H1 (cell line): ENCODE measurements around the gene BCL2. TPM values are rescaled to one million over a fixed set of nuclear protein-coding genes. Genes with fewer than 3 reads are reported as not detected.

Experiments used
- CTCF ChIA-PET: fragments of 300-600 bp; sonication (Branson Sonifier 250); formaldehyde crosslinking; loops from one replicate; lab custom pipeline; 2021; ENCODE audit not compliant: partially characterized antibody; lab: Charles Lee
- POLR2A ChIA-PET: fragments of 300-600 bp; sonication (Branson Sonifier 250); formaldehyde crosslinking; loops from one replicate; lab custom pipeline; 2021; ENCODE audit warnings: inconsistent platforms; ENCODE audit not compliant: partially characterized antibody; lab: Charles Lee
- DNase-seq, 2 experiments: peaks; one replicate each; pipeline versions ENCODE4 v3.0.0 to v3.0.0-alpha.2; 2010 to 2022; ENCODE audit warnings: low spot score in 2 of 2, low read depth in 1 of 2, mixed read lengths in 1 of 2
- FAIRE-seq: peaks from 2 replicates; lab custom pipeline; 2011; peaks lifted over from hg19 to GRCh38; lab: Jason Lieb, UNC
- H2AFZ ChIP-seq: 2 replicates; pipeline ENCODE4 v1.8.1; 2012; ENCODE audit warnings: low read length, inconsistent platforms
- H2AK5ac ChIP-seq: 2 replicates; pipeline ENCODE4 v1.6.1; 2013; ENCODE audit warnings: low read depth, low read length
- H2BK120ac ChIP-seq: replicated peaks from 2 replicates; pipeline ENCODE3; 2013; ENCODE audit warnings: low read depth, low read length, inconsistent platforms
- H2BK12ac ChIP-seq: 2 replicates; pipeline ENCODE4 v1.6.1; 2013; ENCODE audit warnings: low read depth, low read length
- H2BK15ac ChIP-seq: 2 replicates; pipeline ENCODE4 v1.6.1; 2013; ENCODE audit warnings: low read length
- H2BK20ac ChIP-seq: 2 replicates; pipeline ENCODE4 v1.6.1; 2013; ENCODE audit warnings: low read length
- H2BK5ac ChIP-seq: 2 replicates; pipeline ENCODE4 v1.6.1; 2013; ENCODE audit warnings: low read depth, low read length
- H3K14ac ChIP-seq: 2 replicates; pipeline ENCODE4 v1.6.1; 2013; ENCODE audit warnings: inconsistent platforms; ENCODE audit not compliant: insufficient read length
- H3K18ac ChIP-seq: 2 replicates; pipeline ENCODE4 v1.6.1; 2013; ENCODE audit warnings: low read length; ENCODE audit errors: extremely low read depth
- H3K23ac ChIP-seq: 2 replicates; pipeline ENCODE4 v1.6.1; 2013; ENCODE audit warnings: inconsistent platforms; ENCODE audit not compliant: insufficient read length
- H3K23me2 ChIP-seq: 2 replicates; pipeline ENCODE4 v1.6.1; 2013; ENCODE audit warnings: low read depth, low read length
- H3K27ac ChIP-seq: 2 replicates; pipeline ENCODE4 v1.6.1; 2011; ENCODE audit warnings: low read depth, low read length, inconsistent platforms
- H3K27me3 ChIP-seq, 4 experiments: replicated peaks in 1 of 4; 1 replicate in 1 of 4; 2 replicates in 3 of 4; pipeline versions ENCODE4 v1.6.1 to v1.8.1; 2011 to 2013; ENCODE audit warnings: low read length in 3 of 4, mild to moderate bottlenecking in 3 of 4, inconsistent platforms in 2 of 4, mixed read lengths in 2 of 4, moderate library complexity in 1 of 4; ENCODE audit not compliant: control insufficient read depth in 3 of 4, insufficient read depth in 3 of 4; ENCODE audit errors: extremely low read depth in 1 of 4
- H3K36me3 ChIP-seq, 4 experiments: 2 replicates each; pipeline versions ENCODE4 v1.6.1 to v1.8.1; 2011 to 2013; ENCODE audit warnings: mild to moderate bottlenecking in 4 of 4, low read length in 3 of 4, moderate library complexity in 2 of 4, control low read depth in 1 of 4, inconsistent platforms in 1 of 4; ENCODE audit not compliant: insufficient read depth in 4 of 4, control insufficient read depth in 2 of 4
- H3K4ac ChIP-seq: replicated peaks from 2 replicates; pipeline ENCODE3; 2013; ENCODE audit warnings: low read length, low read depth, mixed read lengths, inconsistent platforms; ENCODE audit not compliant: insufficient read length
- H3K4me1 ChIP-seq, 4 experiments: replicated peaks in 1 of 4; 1 replicate in 1 of 4; 2 replicates in 3 of 4; pipeline versions ENCODE4 v1.6.1 to v1.8.1; 2011 to 2013; ENCODE audit warnings: low read length in 3 of 4, inconsistent platforms in 2 of 4, mixed read lengths in 1 of 4; ENCODE audit not compliant: insufficient read depth in 4 of 4, control insufficient read depth in 3 of 4
- H3K4me2 ChIP-seq, 2 experiments: 2 replicates each; pipeline versions ENCODE4 v1.6.1 to v1.8.1; 2011 to 2013; ENCODE audit warnings: low read depth in 2 of 2, low read length in 2 of 2, control low read depth in 1 of 2, inconsistent platforms in 1 of 2, mild to moderate bottlenecking in 1 of 2; ENCODE audit not compliant: insufficient read depth in 1 of 2
- H3K4me3 ChIP-seq, 4 experiments: fragments of 200-600, 300-600 bp in 1 of 4; sonication (generic), shearing (Covaris generic), sonication (Bioruptor Twin) in 1 of 4; 2 replicates each; pipeline versions ENCODE4 v1.5.1 to v1.8.1; 2011 to 2016; ENCODE audit warnings: low read length in 4 of 4, low read depth in 3 of 4, control low read depth in 2 of 4, inconsistent platforms in 2 of 4, mild to moderate bottlenecking in 2 of 4, mixed read lengths in 1 of 4, moderate library complexity in 1 of 4; ENCODE audit not compliant: insufficient read depth in 2 of 4; ENCODE audit errors: extremely low read depth in 1 of 4
- H3K56ac ChIP-seq: replicated peaks from 2 replicates; pipeline ENCODE3; 2013; ENCODE audit warnings: low read depth, mild to moderate bottlenecking, mixed read lengths, low read length, inconsistent platforms; ENCODE audit not compliant: insufficient read length
- H3K79me1 ChIP-seq: 2 replicates; pipeline ENCODE4 v1.6.1; 2013; ENCODE audit warnings: low read depth, low read length, control low read depth
- H3K79me2 ChIP-seq, 2 experiments: 2 replicates each; pipeline versions ENCODE4 v1.6.1 to v1.8.1; 2012 to 2013; ENCODE audit warnings: low read length in 2 of 2, mild to moderate bottlenecking in 2 of 2, inconsistent platforms in 1 of 2; ENCODE audit not compliant: insufficient read depth in 2 of 2, control insufficient read depth in 1 of 2
- H3K9ac ChIP-seq, 4 experiments: replicated peaks in 1 of 4; 1 replicate in 1 of 4; 2 replicates in 3 of 4; pipeline versions ENCODE4 v1.6.1 to v1.8.1; 2011 to 2013; ENCODE audit warnings: low read depth in 3 of 4, low read length in 3 of 4, control low read depth in 2 of 4, mild to moderate bottlenecking in 2 of 4, moderate library complexity in 2 of 4, inconsistent platforms in 1 of 4; ENCODE audit errors: extremely low read depth in 1 of 4
- H3K9me3 ChIP-seq, 2 experiments: 2 replicates each; pipeline versions ENCODE4 v1.6.1 to v1.8.1; 2012 to 2013; ENCODE audit warnings: mild to moderate bottlenecking in 2 of 2, moderate library complexity in 2 of 2, control low read depth in 1 of 2, inconsistent platforms in 1 of 2, low read depth in 1 of 2, low read length in 1 of 2, mixed read lengths in 1 of 2; ENCODE audit not compliant: insufficient read depth in 2 of 2
- H4K20me1 ChIP-seq, 2 experiments: replicated peaks in 1 of 2; 2 replicates each; pipeline versions ENCODE3 to v1.8.1; 2011 to 2013; ENCODE audit warnings: inconsistent platforms in 2 of 2, low read length in 2 of 2, mild to moderate bottlenecking in 1 of 2; ENCODE audit not compliant: insufficient read depth in 2 of 2, control insufficient read depth in 1 of 2
- H4K5ac ChIP-seq: 2 replicates; pipeline ENCODE4 v1.6.1; 2013; ENCODE audit warnings: low read length, low read depth, mixed read lengths, inconsistent platforms; ENCODE audit not compliant: insufficient read length
- H4K8ac ChIP-seq: 2 replicates; pipeline ENCODE4 v1.8.0; 2013; ENCODE audit warnings: mild to moderate bottlenecking, moderate library complexity, low read length, inconsistent platforms; ENCODE audit not compliant: insufficient read depth; ENCODE audit errors: extremely low read depth
- H4K91ac ChIP-seq: replicated peaks from 2 replicates; pipeline ENCODE3; 2013; ENCODE audit warnings: low read length, mixed read lengths, inconsistent platforms; ENCODE audit not compliant: insufficient read length
- ASH2L ChIP-seq: fragments of 200-600, 300-600 bp; sonication (generic); IDR thresholded peaks from one replicate; pipeline ENCODE4 v1.7.1; 2017; ENCODE audit warnings: low read length
- ATF2 ChIP-seq: IDR thresholded peaks from 2 replicates; pipeline ENCODE4 v1.6.1; 2012; ENCODE audit warnings: low read length, inconsistent platforms
- ATF3 ChIP-seq: IDR thresholded peaks from 2 replicates; pipeline ENCODE4 v1.6.1; 2011; ENCODE audit warnings: low read depth, mild to moderate bottlenecking, low read length; ENCODE audit not compliant: insufficient read depth
- HDAC6 ChIP-seq: IDR thresholded peaks from one replicate; pipeline ENCODE4 v1.7.1; 2012; ENCODE audit warnings: low read depth, mild to moderate bottlenecking, inconsistent platforms, low read length, moderate library complexity
- KDM1A ChIP-seq: fragments of 200-600, 300-600 bp; sonication (generic); IDR thresholded peaks from 2 replicates; pipeline ENCODE4 v1.7.1; 2016; ENCODE audit warnings: mild to moderate bottlenecking, low read length, borderline replicate concordance
- KDM4A ChIP-seq: IDR thresholded peaks from one replicate; pipeline ENCODE4 v1.7.1; 2012; ENCODE audit warnings: low read depth, mild to moderate bottlenecking, moderate library complexity, low read length, inconsistent platforms; ENCODE audit not compliant: severe bottlenecking
- KDM5A ChIP-seq: fragments of 200-600 bp; IDR thresholded peaks from 2 replicates; pipeline ENCODE4 v1.7.1; 2012; ENCODE audit warnings: mild to moderate bottlenecking, low read length, inconsistent platforms, mixed read lengths
- SAP30 ChIP-seq: fragments of 300-600 bp; sonication (generic); IDR thresholded peaks from 2 replicates; pipeline ENCODE4 v1.7.1; 2012; ENCODE audit warnings: low read length, moderate library complexity, mild to moderate bottlenecking, inconsistent platforms; ENCODE audit not compliant: insufficient read depth, insufficient replicate concordance
- SIRT6 ChIP-seq: IDR thresholded peaks from one replicate; pipeline ENCODE4 v1.7.1; 2012; ENCODE audit warnings: low read length, inconsistent platforms
- SP2 ChIP-seq: IDR thresholded peaks from 2 replicates; pipeline ENCODE4 v1.6.1; 2012; ENCODE audit warnings: mild to moderate bottlenecking, low read length, inconsistent platforms
- WGBS, 2 experiments: shearing (Covaris generic) in 1 of 2; methylation state at CpG; one replicate each; pipeline versions ENCODE4 v1.1.6 to v1.1.7; 2013 to 2015; ENCODE audit warnings: low lambda C conversion rate in 2 of 2, mixed read lengths in 2 of 2, inconsistent platforms in 1 of 2, low coverage in 1 of 2, missing lambda C conversion rate in 1 of 2; ENCODE audit not compliant: insufficient replicate concordance in 2 of 2, insufficient coverage in 1 of 2, insufficient read length in 1 of 2; ENCODE audit errors: extremely low coverage in 1 of 2, missing lambda C conversion rate in 1 of 2; 5-methylcytosine and 5-hydroxymethylcytosine counted together
- polyA plus RNA-seq, 7 experiments: library from polyadenylated mRNA; depleted of rRNA in 3 of 7; stranded (reverse) in 5 of 7; unstranded in 2 of 7; fragments of >200 nt in 5 of 7; fragments of 200-250 nt in 2 of 7; gene quantifications; 1 replicate in 5 of 7; 2 replicates in 1 of 7; 4 replicates in 1 of 7; pipeline versions ENCODE4 v1.2.1 to v1.2.3, GENCODE V29; 2011 to 2013; ENCODE audit warnings: missing spikeins in 2 of 7, mixed read lengths in 2 of 7
- total RNA-seq: library from RNA; stranded (reverse); fragmentation: NEBNext Ultra II Directional; extraction: Animal tissue kit (Norgen Biotek cat#: 25700); gene quantifications from 2 replicates; pipeline ENCODE4 v1.2.1, GENCODE V29; 2021

Gene BCL2
- total and polyA plus RNA-seq, 2 of the 8 experiments (the other 6 are each of a cell fraction or from before 2014, with no cell fraction given): 0.59 to 4.5 TPM

- POLR2A ChIA-PET: no interaction called here
- Histone ChIP-seq H2AFZ (no peak overlapping the region), H3K23ac (no peak overlapping the region), H3K27me3 (no peaks in the 10 kb centered on the region), H2AK5ac (no peak overlapping the region), H2BK120ac (no peak overlapping the region), H3K56ac (no peak overlapping the region), H3K4me2 (no peak overlapping the region), H3K79me2 (no peaks in the 10 kb centered on the region), H3K79me1 (no peaks in the 10 kb centered on the region), H3K36me3 (no peaks in the 10 kb centered on the region), H2BK12ac (no peak overlapping the region), H3K18ac (no peak overlapping the region), H2BK20ac (no peak overlapping the region), H4K91ac (no peak overlapping the region), H3K4me3 (no peak overlapping the region), H3K9ac (no peak overlapping the region), H3K4me1 (peaks cover 0 to 2% (median 0%) of the 10 kb centered on the region in 4 experiments; a peak in 1 of 7 replicates), H3K14ac (no peak overlapping the region), H3K23me2 (no peaks in the 10 kb centered on the region), H3K9me3 (no peaks in the 10 kb centered on the region), H3K27ac (no peak overlapping the region), H4K5ac (no peak overlapping the region), H4K20me1 (no peaks in the 10 kb centered on the region), H3K4ac (no peak overlapping the region), H2BK5ac (no peak overlapping the region), H2BK15ac (no peak overlapping the region), H4K8ac (no peak overlapping the region)
- DNase-seq: no peak
- CTCF ChIA-PET: interaction anchor here (0.7 to 1.4 kb wide), 4 partner anchors 22 to 314 kb away, joined by 3 to 5 read pairs (median 3); no protein-coding TSS in a partner anchor
- TF ChIP-seq SP2: no peak
- no peak for TF ChIP-seq KDM4A
- TF ChIP-seq ATF3: no peak
- TF ChIP-seq ATF2: no peak
- TF ChIP-seq HDAC6: no peak
- TF ChIP-seq KDM5A: no peak
- no peak for TF ChIP-seq SIRT6
- TF ChIP-seq ASH2L: no peak
- TF ChIP-seq KDM1A: no peak
- TF ChIP-seq SAP30: no peak
- no peak for FAIRE-seq
- 92% methylated on average over 12 of the region's 12 CpGs; no CpG with 5 or more reads in 1 of the 2 experiments for WGBS, 2 experiments
Measured at GRCh38 chr18:63126134-63127069, 193.2 kb downstream of the BCL2 start.
